ENCODE measurements around the gene HECTD4.
"Not testable (repeated sequence)": the region's sequence is repeated elsewhere in the genome, so short reads cannot be mapped to it uniquely, and the experiment has no call there.

Gene HECTD4

DNA sequence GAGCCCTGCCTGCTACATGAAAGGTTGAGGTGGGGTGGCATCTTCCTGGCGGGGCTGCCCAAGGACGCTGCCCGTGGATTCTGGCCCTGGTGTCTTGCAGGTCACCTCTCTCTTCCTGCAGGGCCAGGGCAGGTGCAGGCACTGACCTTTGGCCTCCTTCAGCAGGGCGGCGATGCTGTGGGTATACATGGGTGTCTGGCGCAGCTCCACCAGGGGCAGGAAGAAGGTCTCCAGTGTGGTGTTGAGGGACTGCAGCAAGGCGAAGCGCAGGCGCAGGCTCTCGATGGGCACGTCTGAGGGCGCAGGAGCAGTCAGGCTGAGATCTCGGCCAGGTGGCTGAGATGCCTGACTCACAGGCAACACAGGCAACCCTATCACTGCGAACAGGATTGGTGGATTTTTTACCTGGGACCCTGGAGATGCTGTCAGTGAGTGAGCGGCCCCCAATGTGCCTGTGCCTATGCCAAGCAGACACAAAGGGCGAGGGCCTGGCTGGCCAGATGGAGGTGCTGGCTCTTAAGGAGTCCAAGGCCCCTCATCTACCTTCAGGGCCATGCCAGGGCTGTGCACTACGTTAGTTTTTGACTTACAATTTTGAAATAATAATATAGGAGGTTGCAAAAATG lies 211.1 kb downstream of the HECTD4 start:
- DNase-seq = no peak

DNA sequence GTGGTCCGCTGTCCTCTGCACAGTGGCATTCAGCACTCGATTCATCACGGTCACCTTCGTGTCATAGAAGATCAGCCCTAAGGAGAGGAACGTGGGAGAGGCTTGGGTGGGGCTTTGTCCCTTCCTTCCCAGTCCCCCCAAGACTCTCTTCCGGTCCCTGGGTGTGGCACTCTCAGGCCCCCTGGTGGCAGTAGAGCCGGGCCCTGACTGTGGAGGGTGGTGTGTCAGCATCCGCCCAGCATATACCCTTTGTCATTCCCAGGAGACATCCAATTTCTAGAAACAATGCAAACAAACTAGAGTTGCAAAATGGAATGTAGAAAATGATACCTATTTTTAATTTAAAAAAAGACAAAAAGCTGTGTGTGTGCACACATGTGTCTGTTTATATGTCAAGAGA lies 211.9 kb downstream of the HECTD4 start:
- peak; percentile 4 to 17 for DNase-seq

DNA sequence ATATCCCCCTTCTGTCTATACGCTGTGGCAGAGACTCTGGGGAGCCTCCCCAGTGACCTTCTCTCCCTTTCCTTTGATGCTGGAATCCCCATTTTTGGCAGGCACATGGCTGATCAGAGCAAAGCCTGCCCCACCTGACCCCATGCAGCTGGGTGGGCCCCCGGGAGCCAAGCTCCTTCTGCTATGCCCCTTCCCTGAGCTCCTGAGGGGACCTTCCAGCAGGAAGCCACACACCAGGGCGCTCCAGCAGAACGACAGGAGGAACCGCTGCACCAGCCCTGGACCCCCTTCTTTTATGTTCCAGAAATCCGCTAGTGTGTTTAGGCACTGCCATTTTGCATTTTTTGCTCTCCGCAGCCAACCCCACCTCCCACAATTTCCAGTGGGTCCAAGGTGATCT lies 212.3 kb downstream of the HECTD4 start:
- no peak for DNase-seq

DNA sequence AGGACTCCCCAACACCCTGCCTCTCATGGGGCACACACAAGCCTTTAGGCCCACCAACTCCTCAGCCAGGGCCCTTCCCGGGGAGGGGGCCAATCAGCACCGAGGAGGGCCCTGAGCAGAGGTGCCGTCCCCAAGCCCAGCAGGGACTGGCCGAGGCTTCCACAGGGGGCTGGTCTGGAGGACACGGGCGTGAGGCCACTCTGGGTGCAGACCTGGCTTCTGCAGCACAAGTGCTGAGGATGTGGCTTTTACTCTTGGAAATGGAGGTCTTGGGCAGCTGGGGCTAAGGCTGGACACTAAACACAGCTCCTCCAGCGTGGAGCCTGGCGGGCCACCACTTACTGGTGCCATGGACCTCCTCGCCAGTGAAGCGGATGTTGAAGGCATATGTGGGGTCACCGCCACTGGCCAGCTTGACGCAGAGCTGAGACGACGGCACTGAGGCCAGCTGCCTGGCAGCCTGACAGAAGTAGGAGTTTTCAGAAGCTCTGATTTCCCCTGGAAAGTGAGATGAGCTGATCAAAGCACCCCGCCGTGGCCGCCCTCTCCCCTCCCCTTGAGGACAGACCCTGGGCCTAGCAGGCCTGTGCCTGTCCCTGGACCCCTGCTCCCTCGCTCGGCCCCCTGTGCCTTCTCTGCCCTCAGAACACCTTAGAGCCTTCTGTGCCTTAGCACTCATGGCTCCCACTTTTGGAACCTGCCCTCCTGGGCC lies 212.9 kb downstream of the HECTD4 start:
- no peak for DNase-seq

DNA sequence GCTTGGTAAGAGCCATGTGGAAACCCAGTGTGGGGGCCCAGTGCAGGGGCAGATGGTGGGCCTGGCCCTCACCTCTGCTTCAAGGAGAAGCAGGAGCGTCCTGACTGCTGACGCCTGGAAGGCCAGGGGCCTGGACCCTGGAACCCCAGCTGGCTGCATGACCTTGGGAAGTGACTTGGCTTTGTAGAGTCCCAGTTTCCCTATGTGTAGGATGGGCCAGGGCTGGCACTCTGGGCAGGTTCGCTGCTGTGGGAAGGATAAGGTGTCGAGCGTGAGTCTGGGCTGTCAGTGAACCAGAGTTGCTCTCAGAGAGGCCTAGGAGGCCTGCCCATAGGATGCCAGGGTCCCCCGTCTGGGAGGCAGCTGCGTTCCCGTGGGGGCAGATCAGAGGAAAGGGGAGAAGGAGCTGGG lies 213.7 kb downstream of the HECTD4 start:
- DNase-seq = no peak

DNA sequence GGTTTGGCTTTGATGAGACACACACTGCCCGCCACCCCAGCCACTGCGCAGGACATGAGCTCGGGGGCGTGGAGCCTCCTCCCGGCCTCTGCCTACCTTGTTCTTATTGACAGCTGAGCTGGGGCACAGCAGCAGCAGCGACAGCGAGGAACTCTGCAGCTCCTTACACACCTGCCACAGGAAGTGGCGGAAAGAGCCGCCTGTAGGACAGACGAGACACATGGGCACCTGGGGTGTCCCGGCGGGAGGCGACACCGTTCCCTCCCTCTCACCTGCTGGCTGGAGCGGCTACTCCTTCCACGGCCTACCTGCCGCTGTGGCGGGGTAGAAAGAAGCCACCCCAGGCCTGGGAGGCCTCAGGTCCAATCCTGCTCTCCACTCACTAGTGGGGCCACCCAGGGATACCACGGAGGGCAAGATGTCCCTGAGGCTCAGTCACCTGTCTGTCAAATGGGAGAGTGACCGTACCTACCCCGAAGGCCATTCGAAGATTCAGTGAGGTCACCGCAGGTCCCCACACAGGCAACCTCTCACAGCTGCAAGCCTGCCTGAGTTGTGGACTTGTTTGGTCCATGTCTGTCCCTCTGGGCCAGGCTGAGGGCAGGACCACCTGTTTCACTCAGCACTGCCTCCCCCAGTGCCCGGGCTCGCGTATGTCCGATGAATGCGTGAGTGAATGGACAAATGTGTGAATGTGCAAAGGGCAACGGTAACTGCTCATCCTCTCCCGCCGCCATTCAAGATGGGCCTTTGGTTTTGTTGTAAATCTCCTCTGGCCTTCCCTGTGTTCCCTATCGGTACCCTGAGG lies 214.3 kb downstream of the HECTD4 start:
- no peak for DNase-seq

DNA sequence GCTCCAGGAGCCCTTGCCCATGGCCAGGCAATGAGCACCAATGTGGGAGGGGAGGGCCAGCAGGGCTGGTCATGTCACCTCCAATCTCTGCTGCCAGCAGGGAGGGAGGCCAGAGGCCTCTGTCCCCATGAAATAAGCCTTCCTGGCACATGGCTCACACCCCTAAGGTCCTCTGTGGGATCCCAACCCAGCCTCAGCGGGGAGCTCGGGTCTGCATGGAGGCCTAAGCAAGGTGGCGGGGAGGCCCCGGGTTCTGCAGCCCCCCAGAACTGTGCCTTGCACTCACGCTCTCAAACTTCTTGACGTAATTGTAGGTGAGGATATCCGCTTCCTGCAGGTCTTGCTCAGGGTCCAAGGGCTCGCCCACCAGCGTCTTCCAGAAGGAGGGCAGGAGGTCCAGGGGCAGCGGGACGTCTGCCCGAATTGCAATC lies 215.2 kb downstream of the HECTD4 start:
- no peak for DNase-seq

DNA sequence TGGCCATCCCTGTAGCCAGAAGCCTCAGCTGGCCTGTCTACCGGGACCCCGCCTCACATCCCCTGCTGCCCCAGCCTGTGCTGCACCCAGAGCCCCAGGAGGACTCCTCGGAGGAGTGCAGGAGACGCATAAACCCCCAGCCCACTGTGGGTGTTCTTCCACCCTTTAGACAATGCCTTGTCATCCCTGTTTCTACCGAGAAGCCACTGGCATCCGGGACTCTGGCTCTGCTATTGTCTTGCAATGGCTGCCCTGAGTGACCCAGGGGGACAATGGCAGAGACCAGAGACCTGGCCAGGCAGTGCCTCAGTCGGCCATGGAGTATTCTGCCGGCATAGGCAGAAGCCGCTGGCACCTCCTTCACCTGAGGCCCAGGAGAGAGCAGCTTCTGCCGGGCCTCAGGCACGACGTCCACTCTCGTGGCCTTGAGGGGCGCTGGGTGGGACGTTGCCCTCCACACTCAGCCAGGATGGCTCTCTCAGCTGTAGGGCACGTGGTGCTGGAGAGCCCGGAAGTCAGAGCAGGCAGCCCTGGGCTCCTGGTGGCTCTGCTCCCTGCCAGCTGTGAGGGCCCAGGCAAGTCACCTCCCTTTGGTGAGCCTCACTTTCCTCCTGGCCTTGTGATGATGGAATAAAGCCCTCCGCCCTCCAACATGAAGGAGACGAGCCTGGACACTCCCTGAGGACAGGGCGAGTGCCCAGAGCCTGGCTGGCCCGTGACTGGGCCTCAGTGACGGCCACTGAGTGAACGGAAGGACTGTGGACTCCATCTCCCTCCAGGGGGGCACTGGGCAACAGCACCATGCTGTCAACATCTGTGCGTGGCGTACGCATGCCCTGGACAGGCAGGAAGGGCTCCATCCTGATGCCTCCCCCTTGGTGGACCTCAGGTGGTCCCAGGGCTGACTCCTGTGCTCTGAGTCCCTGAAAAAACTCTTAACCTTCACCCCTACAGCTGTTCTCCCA lies 215.9 kb downstream of the HECTD4 start:
- no peak for DNase-seq

DNA sequence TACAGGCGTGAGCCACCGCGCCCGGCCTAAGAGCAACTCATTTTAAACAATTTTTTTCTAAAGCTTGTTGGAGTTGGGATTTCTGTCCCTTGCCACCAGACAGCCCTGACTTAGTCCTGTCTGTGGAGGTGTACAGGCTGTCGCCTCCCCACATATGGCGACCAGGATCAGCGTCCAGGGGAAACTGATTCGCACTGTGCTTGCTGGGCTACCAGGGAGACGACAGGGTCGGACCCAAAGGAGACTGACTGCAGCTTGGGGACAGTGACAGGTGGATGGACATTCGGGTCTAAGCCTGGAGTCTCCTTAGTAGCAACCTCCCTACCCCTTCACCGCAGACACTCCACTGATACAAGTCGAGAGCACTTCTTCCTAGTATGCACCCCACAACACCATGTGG lies 216.6 kb downstream of the HECTD4 start:
- no peak for DNase-seq

DNA sequence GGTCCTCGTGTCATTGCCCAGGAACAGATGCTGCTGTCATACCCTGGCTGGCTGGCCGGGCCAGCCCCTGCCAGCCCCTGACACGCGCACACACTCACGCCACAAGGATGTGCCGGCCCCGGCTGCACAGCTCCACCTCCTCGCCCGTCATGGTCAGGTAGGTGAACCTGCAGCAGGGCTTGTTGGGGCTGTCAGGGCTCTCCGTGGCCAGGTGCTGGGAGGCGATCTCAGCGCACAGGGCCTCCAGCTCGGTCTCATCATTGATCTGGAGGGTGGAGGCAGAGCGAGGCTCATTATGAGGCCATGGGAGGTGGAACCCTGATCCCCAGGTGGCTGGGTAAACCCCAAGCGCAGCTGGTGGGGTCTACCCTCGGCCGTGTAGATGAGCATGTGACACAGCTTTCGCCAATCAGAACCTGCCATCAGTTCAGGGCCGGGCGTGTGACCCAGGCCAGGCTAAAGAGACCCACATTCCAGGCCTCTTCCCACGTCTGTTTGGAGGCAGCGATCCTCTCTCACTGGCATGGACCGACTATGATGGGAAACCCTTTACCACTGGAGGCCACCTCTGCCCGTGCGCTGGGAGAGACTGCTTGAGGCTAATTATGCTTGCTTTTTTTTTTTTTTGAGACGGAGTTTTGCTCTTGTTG lies 218.1 kb downstream of the HECTD4 start:
- no peak for DNase-seq

DNA sequence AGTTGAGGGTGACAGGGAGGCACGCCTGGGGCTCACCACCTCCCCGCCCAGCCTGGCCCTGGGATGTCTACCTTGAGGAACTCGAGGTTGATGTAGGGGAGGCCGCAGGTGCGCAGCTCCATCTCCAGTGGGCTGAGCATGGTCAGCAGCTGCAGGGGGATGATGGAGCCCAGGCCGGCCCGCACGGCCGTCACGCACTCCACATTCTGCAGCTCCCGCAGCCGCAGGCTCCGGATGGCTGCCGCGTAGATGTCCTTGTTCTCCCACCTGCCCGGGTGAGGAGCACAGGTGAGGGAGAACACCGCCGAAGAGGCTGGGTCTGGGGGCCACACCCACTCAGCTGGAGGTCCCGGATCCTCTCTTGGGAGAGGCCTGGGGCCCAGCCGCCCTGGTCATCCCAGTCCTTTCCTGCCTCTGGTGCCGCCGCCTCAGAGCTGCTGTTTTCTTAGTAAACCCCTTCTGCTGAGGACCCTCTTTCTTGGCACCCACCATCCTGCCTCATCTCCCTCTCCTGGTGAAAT lies 218.7 kb downstream of the HECTD4 start:
- no peak for DNase-seq

DNA sequence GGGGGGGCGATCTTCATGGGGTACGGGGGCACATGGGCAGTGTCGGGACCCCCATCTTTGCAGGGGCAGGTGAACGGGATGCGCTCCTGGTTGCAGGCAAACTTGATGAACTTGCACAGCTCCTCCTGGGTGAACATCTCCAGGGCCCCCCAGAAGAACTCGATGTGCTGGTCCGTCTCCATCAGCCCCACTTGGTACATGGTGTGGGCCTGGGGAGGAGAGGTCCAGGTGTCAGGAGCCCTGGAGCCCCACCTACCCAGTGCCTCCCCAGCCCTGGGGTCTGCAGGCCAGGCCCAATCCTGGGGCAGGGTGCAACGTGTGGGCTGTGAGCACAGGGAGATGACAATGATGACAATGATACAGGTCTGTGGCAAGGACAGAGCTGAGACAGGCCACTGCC lies 219.2 kb downstream of the HECTD4 start:
- DNase-seq = no peak

DNA sequence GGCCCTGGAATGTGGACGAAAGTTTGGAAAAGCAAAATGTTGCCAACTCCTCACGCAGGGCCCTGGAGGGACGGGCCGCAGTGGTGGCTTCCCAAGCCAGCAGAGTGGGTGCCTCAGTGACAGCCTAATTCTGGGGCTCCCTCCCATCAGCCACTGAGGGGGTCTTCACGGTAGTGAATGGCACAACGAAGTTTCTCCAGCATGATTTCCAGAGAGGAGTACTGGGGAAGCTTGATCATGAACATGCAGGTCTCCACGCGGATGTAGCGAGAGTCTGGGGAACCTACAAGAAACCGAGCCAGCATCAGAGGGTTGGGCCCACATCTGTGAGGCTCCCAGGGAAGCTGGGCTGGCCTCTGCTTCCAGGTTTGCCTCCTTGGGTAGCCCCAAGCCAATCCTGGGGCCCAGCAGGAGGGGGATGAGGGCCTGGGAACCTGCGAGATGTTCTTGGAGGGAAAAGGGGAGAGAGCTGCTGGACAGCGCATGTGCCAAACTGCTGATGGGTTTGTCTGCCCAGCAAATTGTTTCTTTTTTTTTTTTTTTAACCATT lies 219.9 kb downstream of the HECTD4 start:
- no peak for DNase-seq

DNA sequence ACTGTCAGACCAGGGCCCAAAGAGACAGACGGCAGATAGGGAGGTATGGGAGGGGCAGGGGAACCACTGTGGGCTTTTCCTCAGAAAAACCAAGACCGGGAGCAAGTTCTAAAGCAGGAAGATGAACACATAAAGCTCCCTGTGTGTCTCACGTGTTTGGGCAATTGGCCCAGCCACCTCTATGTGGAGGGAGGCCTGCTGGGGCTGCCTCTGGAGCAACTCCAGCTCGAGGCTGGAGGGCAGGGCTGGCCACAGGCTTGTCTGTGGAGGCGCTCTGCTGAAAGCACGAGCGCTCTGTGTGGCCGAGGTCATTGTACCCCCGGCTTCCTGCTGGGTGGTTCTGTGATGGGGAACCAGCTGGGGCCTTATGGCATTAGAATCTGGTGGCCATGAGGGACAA lies 220.5 kb downstream of the HECTD4 start:
- DNase-seq = no peak

DNA sequence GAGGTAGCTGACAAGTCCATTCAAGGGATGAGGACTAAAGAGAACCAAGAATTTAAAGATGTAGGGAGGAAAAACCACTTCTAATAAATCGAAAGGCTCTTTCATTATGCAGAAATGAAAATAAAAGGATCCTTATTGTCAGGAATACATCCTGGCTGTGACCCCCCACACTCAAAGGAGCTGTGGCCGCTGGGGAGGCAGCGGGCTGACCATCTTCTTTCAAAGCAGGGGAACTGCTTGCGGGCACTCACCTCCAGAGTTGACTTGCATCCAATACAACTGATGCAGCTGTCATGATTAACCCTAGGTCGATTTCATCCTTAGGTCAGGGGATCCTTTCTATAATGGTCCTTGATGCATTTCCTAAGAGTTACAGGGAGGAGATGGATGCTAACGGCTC lies 221.6 kb downstream of the HECTD4 start:
- DNase-seq = no peak

DNA sequence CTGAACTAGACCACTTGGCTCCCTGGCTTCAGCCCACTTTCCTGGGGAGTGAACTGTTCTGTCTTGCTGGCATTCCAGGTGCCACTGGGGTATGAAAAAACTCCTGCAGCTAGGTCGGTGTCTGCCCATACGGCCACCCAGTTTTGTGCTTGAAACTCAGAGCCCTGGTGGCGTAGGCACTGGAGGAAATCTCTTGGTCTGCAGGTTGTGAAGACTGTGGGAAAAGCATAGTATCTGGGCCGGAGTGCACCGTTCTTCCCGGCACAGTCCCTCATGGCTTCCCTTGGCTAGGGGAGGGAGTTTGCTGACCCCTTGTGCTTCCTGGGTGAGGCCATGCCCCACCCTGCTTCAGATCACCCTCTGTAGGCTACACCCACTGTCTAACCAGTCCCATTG lies 223.1 kb downstream of the HECTD4 start:
- DNase-seq = no peak

DNA sequence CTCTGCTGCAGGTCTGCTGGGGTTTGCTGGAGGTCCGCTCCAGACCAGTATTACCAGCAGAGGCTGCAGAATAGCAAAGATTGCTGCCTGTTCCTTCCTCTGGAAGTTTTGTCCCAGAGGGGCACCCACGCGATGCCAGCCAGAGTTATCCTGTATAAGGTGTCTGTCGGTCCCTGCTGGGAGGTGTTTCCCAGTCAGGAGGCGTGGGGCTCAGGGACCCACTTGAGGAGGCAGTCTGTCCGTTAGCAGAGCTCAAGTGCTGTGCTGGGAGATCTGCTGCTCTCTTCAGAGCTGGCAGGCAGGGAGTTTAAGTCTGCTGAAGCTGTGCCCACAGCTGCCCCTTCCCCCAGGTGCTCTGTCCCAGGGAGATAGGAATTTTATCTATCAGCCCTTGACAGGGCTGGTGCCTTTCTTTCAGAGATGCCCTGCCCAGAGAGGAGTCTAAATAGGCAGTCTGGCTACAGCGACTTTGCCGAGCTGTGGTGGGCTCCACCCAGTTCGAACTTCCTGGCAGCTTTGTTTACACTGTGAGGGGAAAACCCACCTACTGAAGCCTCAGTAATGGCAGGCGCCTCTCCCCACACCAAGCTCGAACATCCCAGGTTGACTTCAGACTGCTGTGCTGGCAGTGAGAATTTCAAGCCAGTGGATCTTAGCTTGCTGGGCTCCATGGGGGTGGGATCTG lies 223.6 kb downstream of the HECTD4 start:
- DNase-seq = not testable (repeated sequence)

DNA sequence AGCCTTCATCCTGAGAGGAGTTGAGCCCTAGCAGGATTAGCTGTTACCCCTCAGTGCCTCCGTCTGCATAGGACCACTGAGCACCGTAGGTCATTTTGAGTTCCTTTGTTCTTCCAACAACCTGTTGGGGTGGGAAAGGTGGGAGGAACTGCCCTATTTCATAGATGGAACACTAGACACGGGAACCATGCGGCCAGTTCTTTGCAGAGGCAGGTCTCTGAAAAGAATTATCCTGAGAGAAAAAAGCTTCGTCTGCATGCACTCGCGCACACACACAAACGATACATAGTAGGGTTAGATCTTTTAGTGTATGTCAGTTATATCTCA lies 228.4 kb downstream of the HECTD4 start:
- no peak for DNase-seq

DNA sequence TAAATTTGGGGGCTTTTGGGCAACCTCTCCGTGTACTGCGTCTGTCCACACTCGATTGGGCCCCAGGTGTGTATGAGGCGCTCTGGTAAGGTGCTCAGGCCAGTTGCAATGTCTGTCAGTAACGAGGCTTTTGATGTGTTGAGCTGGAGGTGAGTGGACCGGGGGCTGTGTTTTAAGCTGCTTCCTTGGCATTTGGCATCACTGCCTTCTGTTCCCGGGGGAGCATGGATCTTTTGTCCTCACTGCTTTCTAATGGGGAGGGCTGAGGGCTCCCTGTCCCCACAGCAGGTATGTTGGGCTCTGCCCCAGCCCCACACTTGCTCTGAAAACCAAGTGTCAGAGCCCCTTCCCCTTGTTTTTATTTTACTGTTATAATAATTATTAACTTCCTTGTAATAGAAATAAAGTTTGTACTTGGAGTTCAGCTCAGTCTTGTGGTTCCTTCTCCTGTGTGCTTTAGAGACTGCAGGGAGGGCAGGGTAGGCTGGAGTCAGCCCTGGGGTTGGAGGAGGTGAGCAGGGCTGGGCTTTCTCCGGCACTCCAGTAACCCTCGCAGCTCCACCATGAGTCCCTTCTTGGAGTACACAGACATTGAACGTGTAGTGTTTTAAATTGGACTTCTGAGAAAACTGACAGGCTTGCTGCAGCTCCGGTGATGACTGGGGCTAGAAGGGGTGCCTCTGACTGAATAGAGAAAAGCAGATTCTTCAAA lies 228.9 kb downstream of the HECTD4 start:
- DNase-seq = no peak

DNA sequence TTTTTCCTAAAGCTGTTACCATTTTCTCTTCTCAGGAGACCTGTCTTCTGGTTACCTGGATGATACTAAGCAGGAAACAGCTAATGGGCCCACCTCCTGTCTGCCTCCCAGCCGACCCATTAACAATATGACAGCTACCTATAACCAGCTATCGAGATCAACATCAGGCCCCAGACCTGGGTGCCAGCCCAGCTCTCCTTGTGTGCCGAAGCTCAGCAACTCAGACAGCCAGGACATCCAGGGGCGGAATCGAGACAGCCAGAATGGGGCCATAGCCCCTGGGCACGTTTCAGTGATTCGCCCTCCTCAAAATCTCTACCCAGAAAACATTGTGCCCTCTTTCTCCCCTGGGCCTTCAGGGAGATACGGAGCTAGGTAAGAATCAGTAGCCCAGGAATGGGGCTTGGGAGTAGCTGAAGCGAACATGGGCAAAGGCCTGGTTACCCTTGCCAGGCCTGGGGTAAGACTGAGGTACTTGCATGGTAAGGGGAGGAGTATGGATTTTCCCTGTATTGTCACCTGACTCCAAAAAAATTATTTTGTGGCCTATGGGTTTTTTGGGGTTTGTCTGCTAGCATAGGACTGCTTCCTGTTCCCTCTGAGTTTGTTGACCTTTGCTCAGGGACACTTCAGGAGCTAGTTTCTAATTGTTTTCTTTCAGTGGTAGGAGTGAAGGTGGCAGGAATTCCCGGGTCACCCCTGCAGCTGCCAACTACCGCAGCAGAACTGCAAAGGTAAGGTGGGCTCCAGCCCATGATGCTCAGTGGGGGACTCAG lies 230.3 kb downstream of the HECTD4 start:
- no peak for DNase-seq

Data from stimulated activated CD4-positive, alpha-beta T cell treated with anti-CD3 and anti-CD28 coated beads, Interleukin-4, amount 100 ng/mL, for 4 hours (primary cell).